Skeletal muscle cell (primary cell): Measurements from ENCODE around the gene SH3GL2.

ENCODE experiments used
- DNase-seq: peaks from one replicate; pipeline ENCODE4 v3.0.0-alpha.2; 2010; ENCODE audit warnings: low read depth
- H3K4me3 ChIP-seq: 2 replicates; pipeline ENCODE4 v1.5.1; 2011; ENCODE audit warnings: low read depth, mild to moderate bottlenecking, control low read depth, low read length, moderate library complexity

The SH3GL2 gene

DNA sequence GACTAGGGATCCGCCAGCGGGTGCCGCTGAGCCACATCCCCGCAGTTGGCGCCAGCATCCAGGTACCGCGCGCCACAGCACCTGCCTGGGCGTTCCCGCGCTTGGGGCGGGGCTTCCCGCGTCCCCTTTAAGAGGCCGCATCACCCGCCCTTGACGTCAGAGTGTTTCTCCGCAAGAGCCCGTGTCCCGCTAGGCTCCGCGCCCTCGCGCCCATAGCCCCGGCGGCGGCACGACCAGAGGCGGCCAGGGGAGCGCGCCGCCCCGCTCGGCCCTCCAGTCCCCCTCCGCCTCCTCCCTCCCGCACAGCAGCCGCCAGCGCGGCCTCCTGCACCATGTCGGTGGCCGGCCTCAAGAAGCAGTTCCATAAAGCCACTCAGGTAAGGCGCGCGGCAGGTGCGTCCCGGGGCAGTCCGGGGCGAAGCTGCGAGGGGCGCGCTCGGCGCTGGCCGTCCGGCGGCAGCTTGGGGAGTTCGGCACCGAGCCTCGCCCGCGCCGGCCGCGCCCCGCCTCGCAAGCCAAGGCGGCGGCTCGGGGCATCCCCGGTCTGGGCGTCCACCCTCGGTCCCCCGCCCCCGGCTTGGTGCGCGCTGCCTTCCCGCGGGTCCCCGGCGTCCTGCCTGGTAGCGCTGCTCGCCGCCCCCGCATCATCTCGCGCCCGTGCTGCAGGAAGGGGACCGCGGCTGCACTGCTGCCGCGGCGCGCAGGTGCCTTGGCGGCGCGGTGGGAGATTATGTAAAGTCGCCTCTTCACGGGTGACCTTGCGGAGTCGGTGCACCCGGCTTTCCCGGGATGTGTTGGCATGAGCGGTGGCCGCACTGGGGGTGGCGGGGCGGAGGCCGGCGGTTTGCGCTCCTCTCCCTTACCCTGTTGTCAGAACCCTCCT, at the start of gene SH3GL2:
Gene SH3GL2, plus strand, starts transcription at position 156 of the 883 bp plus-strand sequence.
- DNase-seq: no peak

GRCh38 chr9:17531642-17532254, 47.1 kb upstream of the SH3GL2 start:
- peak overlapping the region; percentile 32 for H3K4me3 ChIP-seq
- peak; percentile 13 for DNase-seq

More for the DNA sequence above, at the start of gene SH3GL2:
- H3K4me3 ChIP-seq: peak within 1 kb of the TSS; percentile 45

DNA sequence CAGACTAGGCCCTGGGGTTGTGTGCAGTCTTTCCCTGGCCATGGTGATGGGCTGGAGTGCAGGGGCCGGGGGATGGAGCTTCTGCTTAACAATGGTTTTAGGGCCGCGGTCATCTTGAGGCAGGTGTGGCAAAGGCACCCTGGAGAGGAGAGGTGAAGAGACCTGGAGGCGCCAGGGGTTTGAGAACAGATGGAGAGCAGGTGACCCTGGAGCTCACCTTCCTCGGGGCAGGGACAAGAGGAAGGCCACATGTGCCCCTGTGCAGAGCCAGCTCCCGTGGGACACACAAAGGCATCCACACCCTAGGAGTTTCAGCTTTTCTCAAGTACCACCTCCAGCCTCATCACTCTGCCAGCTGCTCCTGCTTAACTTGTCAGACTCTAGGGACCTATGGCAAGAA, 46.4 kb upstream of the SH3GL2 start:
- DNase-seq: no peak
- no peak overlapping the region for H3K4me3 ChIP-seq

GRCh38 chr9:17535176-17535575, 43.7 kb upstream of the SH3GL2 start:
- H3K4me3 ChIP-seq: no peak overlapping the region
- no peak for DNase-seq

DNA sequence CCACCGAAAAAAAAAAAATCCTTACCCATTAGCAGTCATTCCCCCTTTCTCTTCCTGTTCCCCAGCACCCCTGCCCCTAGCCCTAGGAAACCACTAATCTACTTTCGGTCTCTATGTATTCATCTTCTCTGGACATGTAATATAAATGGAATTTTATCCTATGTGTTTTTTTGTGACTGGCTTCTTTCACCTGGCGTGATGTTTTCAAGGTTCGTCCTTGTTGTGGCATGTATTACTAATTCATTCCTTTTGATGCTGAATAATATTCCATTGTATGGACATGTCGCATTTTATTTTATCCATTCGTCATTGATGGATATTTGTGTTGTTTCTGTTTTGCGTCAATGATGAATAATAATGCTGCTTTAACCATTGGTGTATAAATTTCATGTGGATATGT, 42.8 kb upstream of the SH3GL2 start:
- no peak overlapping the region for H3K4me3 ChIP-seq
- no peak for DNase-seq

- DNase-seq: no peak
- no peak overlapping the region for H3K4me3 ChIP-seq
Measured at GRCh38 chr9:17551023-17551422, 27.8 kb upstream of the SH3GL2 start.

GRCh38 chr9:17555362-17556054, 23.4 kb upstream of the SH3GL2 start:
- DNase-seq: no peak
- H3K4me3 ChIP-seq: no peak overlapping the region

DNA sequence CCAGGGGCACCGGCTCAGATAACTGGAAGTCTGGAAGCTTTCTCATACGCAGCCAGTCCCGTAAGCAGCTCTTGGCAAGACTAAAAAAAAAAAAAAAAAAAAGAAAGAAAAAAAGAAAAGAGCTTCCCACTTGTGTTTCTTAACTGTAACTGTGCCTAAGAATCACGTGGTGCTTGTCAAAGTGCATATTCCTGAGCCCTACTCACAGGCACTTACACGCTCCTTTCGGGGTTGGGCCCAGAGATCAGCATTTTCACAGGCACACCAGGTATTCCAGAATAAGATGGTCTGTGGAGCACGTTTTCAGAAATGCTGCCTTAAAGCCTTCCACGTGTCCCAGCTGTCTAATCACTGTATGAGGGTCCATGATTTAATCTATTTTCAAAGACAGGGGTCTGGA, 22.6 kb upstream of the SH3GL2 start:
- H3K4me3 ChIP-seq: no peak overlapping the region

GRCh38 chr9:17556935-17557334, 21.9 kb upstream of the SH3GL2 start:
- no peak overlapping the region for H3K4me3 ChIP-seq
- no peak for DNase-seq

More for the DNA sequence above, 22.6 kb upstream of the SH3GL2 start:
- DNase-seq: no peak

DNA sequence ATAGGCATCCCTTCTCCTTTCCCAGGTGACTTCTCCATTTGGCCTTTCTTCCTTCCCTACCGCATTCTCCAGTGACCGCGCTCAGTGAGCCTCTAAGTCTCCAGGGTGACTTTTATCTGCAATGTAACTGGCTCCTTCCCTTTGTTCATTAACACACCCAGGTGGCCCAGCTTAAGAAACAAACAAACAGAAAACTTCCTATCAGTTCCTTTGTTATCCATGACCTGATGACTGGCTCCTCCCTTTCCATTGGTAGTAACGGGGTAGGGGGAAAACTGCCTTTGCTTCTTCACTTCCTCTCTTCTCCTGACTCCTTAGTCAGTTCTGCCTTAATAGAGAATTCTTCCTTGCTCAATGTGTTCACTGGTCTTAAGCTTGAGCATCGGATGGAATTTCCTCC, 7.0 kb upstream of the SH3GL2 start:
- no peak for DNase-seq
- no peak overlapping the region for H3K4me3 ChIP-seq

- DNase-seq: no peak
Measured at GRCh38 chr9:17574342-17574741, 4.5 kb upstream of the SH3GL2 start.

GRCh38 chr9:17578577-17578910, 322 bp upstream of the SH3GL2 start:
- no peak for DNase-seq
- peak overlapping the region; percentile 45 for H3K4me3 ChIP-seq

More at GRCh38 chr9:17574342-17574741, 4.5 kb upstream of the SH3GL2 start:
- no peak overlapping the region for H3K4me3 ChIP-seq

DNA sequence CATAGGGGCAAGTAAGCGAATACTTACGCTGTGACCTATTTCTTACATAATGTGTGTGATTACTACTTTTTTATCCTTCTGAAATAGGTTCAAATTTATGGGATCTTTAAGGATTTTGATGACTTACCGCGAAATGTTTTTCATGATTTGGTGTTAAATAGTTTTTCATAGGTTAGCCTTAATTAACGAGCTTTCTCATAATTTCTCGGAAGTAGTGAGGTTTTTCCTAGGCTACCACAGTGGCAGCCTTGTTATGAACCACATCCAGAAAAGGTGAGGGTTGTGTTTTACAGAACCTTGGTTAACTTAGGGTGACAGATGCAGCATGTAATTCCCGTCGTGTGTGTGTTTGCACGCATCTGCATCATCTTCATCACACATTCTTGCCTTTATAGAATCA, 1.3 kb downstream of the SH3GL2 start:
- no peak for DNase-seq
- no peak overlapping the region for H3K4me3 ChIP-seq

DNA sequence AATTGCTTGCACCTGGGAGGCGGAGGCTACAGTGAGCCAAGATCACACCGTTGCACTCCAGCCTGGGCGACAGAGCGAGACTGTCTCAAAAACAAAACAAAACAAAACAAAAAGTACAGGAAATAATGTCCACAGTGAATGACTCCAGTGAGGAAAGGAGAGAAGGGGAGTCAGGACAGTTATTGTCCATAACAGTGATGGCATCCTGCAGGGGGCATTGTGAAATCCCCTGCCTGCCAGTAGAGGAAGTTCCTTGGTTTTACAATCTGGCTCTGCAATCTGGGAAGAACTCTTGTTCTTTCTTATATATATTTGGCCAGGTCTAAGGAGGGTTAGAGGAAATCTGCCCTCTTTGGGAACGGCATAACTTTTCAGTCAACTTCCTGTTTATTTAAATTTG, 8.2 kb downstream of the SH3GL2 start:
- H3K4me3 ChIP-seq: no peak overlapping the region
- no peak for DNase-seq

GRCh38 chr9:17588395-17588794, 9.5 kb downstream of the SH3GL2 start:
- H3K4me3 ChIP-seq: no peak overlapping the region
- no peak for DNase-seq

GRCh38 chr9:17588941-17589340, 10.1 kb downstream of the SH3GL2 start:
- H3K4me3 ChIP-seq: no peak overlapping the region
- no peak for DNase-seq

- no peak overlapping the region for H3K4me3 ChIP-seq
- DNase-seq: no peak
Measured at GRCh38 chr9:17589771-17590170, 10.9 kb downstream of the SH3GL2 start.

GRCh38 chr9:17594961-17595360, 16.1 kb downstream of the SH3GL2 start:
- H3K4me3 ChIP-seq: no peak overlapping the region
- no peak for DNase-seq

GRCh38 chr9:17597977-17598376, 19.1 kb downstream of the SH3GL2 start:
- no peak for DNase-seq

GRCh38 chr9:17600962-17601593, 22.2 kb downstream of the SH3GL2 start:
- no peak for DNase-seq
- H3K4me3 ChIP-seq: no peak overlapping the region

More at GRCh38 chr9:17597977-17598376, 19.1 kb downstream of the SH3GL2 start:
- H3K4me3 ChIP-seq: no peak overlapping the region
